ENCODE measurements around the gene MSI2.

Gene MSI2

GRCh38 chr17:57247261-57247660 is 9.1 kb upstream of the MSI2 start:
- DNase-seq = no peak

GRCh38 chr17:57247913-57248312 is 8.4 kb upstream of the MSI2 start:
- DNase-seq = no peak

GRCh38 chr17:57249520-57249919 is 6.8 kb upstream of the MSI2 start:
- DNase-seq = no peak

GRCh38 chr17:57251211-57251787 is 5.0 kb upstream of the MSI2 start:
- no peak for DNase-seq

GRCh38 chr17:57253362-57254065 is 2.8 kb upstream of the MSI2 start:
- no peak for DNase-seq

- no peak for DNase-seq
Observed at GRCh38 chr17:57255182-57255775, 1.0 kb upstream of the MSI2 start.

GRCh38 chr17:57256708-57257112 is 387 bp downstream of the MSI2 start:
- DNase-seq = no peak

- DNase-seq = no peak
Observed at GRCh38 chr17:57257195-57257894, 1.0 kb downstream of the MSI2 start.

GRCh38 chr17:57257895-57258851 is 1.9 kb downstream of the MSI2 start:
- no peak for DNase-seq

- DNase-seq = no peak
Observed at GRCh38 chr17:57259306-57259705, 3.0 kb downstream of the MSI2 start.

GRCh38 chr17:57259817-57260216 is 3.5 kb downstream of the MSI2 start:
- no peak for DNase-seq

GRCh38 chr17:57260325-57261083 is 4.2 kb downstream of the MSI2 start:
- DNase-seq = no peak

- DNase-seq = no peak
Observed at GRCh38 chr17:57261084-57261461, 4.8 kb downstream of the MSI2 start.

- no peak for DNase-seq
Observed at GRCh38 chr17:57262557-57262956, 6.2 kb downstream of the MSI2 start.

GRCh38 chr17:57264250-57264649 is 7.9 kb downstream of the MSI2 start:
- no peak for DNase-seq

GRCh38 chr17:57264776-57265175 is 8.5 kb downstream of the MSI2 start:
- no peak for DNase-seq

GRCh38 chr17:57266902-57267311 is 10.6 kb downstream of the MSI2 start:
- no peak for DNase-seq

- DNase-seq = no peak
Observed at GRCh38 chr17:57268181-57268580, 11.9 kb downstream of the MSI2 start.

GRCh38 chr17:57269052-57269451 is 12.7 kb downstream of the MSI2 start:
- no peak for DNase-seq

GRCh38 chr17:57269598-57270255 is 13.4 kb downstream of the MSI2 start:
- no peak for DNase-seq

GRCh38 chr17:57270801-57271245 is 14.5 kb downstream of the MSI2 start:
- DNase-seq = no peak
